PFSK-1 (cell line): ENCODE results near the gene SLAMF1.

Source experiments
- FOXP2 ChIP-seq: optimal IDR thresholded peaks from 2 replicates; pipeline ENCODE3; 2011; ENCODE audit warnings: borderline replicate concordance, control low read depth, inconsistent platforms; ENCODE audit not compliant: insufficient read depth; ENCODE audit errors: extremely low read length, extremely low read depth
- POLR2AphosphoS5 ChIP-seq: IDR thresholded peaks from 2 replicates; pipeline ENCODE4 v1.6.1; 2012; ENCODE audit warnings: low read depth, mild to moderate bottlenecking, control low read depth, low read length, moderate library complexity
- SIN3A ChIP-seq: IDR thresholded peaks from 2 replicates; pipeline ENCODE4 v1.6.1; 2012; ENCODE audit warnings: mild to moderate bottlenecking, low read length, moderate library complexity, borderline replicate concordance; ENCODE audit not compliant: insufficient read depth
- TAF1 ChIP-seq: IDR thresholded peaks from 2 replicates; pipeline ENCODE4 v1.6.1; 2012; ENCODE audit warnings: low read length, control low read depth, borderline replicate concordance; ENCODE audit not compliant: insufficient read depth
- TF ChIP-seq, protein P1 (sequence below), 2 experiments: IDR thresholded peaks; 2 replicates each; pipeline versions ENCODE4 v1.6.1 to v1.8.0; 2011 to 2012; ENCODE audit warnings: low read depth in 2 of 2, low read length in 2 of 2, control low read depth in 1 of 2, inconsistent platforms in 1 of 2, mild to moderate bottlenecking in 1 of 2, moderate library complexity in 1 of 2; ENCODE audit not compliant: insufficient read depth in 1 of 2

Gene SLAMF1

DNA sequence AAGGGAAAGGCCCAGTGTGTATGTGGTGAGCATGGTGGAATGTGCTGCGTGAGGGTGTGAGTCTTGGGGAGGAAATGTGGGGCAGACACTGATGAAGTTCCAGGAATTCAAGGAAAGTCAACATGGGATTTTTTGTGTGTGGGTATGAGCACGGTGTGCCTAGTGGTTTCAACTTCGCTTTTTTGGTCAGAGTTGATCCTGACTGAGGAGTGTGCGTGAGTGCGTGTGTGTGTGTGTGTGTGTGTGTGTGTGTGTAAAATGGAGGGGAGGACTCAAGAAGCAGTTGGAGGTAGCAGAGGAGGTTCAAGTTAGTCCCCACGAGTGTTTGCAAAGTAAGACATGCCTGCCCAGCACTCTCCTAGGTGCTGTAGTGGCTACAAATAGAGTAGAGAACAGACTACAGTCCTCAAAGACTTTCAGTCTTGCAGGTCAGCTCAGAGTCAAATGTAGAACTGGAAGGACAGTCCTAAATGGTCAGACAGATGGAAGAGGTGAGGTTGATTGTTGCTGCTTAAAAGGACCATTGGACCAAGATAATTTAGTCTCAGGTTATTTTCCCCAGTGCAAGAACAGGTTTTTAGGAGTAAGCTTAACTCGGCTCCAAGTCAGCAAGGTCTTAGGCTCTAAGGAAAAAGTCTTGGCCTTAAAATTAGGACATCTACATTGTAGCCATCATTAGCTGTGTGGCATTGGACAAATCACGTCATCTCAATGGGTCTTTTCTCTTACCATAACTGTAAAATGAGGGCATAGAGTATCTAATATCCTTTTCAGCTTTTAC, 25.0 kb downstream of the SLAMF1 start:
- TF ChIP-seq FOXP2 (no peak), POLR2AphosphoS5 (no peak), TAF1 (no peak), SIN3A (no peak)
- TF ChIP-seq, protein P1, sequence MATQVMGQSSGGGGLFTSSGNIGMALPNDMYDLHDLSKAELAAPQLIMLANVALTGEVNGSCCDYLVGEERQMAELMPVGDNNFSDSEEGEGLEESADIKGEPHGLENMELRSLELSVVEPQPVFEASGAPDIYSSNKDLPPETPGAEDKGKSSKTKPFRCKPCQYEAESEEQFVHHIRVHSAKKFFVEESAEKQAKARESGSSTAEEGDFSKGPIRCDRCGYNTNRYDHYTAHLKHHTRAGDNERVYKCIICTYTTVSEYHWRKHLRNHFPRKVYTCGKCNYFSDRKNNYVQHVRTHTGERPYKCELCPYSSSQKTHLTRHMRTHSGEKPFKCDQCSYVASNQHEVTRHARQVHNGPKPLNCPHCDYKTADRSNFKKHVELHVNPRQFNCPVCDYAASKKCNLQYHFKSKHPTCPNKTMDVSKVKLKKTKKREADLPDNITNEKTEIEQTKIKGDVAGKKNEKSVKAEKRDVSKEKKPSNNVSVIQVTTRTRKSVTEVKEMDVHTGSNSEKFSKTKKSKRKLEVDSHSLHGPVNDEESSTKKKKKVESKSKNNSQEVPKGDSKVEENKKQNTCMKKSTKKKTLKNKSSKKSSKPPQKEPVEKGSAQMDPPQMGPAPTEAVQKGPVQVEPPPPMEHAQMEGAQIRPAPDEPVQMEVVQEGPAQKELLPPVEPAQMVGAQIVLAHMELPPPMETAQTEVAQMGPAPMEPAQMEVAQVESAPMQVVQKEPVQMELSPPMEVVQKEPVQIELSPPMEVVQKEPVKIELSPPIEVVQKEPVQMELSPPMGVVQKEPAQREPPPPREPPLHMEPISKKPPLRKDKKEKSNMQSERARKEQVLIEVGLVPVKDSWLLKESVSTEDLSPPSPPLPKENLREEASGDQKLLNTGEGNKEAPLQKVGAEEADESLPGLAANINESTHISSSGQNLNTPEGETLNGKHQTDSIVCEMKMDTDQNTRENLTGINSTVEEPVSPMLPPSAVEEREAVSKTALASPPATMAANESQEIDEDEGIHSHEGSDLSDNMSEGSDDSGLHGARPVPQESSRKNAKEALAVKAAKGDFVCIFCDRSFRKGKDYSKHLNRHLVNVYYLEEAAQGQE (IDR thresholded peaks at IDR 0.05; ENCODE audit: insufficient read depth in 1 of 2, low read depth in 2 of 2, low read length in 2 of 2) = no peak

DNA sequence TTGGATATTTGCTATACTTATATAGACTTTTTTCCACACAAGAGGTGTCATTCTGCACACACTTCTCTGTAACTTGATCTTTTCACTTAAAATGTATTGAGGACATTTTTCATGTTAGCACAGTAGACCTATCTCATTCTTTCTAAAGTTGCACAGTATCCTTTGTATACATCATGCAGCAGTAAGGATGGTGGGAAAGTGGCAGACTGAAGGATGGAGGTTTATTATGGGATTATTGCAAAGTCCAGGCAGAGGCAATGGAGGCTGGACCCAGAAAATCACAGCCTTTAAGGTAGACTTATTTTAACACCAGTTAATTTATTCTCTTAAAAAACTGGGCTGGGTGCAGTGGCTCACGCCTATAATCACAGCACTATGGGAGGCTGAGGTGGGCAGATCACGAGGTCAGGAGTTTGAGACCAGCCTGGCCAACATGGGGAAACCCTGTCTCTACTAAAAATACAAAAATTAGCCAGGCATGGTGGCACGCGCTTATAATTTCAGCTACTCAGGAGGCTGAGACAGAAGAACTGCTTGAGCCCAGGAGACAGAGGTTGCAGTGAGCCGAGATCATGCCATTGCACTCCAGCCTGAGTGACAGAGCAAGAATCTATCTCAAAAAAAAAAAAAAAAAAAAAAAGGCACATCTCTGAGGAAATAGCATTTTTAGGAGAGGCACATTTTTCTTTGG, 25.8 kb downstream of the SLAMF1 start:
- TF ChIP-seq TAF1 (no peak), POLR2AphosphoS5 (no peak), SIN3A (no peak), FOXP2 (no peak)
- TF ChIP-seq, protein P1 (IDR thresholded peaks at IDR 0.05; ENCODE audit: insufficient read depth in 1 of 2, low read depth in 2 of 2, low read length in 2 of 2) = no peak

DNA sequence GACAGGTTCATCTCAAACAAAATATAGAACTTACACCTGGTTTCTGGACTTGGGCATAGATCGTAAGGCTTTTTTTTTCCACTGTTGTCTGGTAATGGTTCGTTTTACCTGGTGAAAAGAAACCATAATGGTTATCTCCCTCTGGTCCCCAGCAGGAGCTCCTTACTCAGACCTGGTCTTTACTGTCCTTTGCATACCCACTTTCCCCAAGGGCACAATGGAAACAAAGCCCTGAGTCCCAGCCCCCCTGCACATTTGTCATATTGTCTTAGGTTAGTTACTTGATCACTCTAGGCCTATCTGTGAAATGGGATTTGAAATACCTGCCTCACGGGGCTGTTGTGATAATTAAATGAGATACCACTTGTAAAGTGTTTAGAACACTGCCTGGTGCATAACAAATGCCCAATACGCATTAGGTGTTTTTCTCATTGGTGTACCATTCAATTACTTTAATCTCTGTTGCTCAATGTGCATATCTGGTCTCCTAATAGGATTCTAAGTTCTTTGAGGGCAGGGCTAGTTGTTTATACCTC, 27.0 kb downstream of the SLAMF1 start:
- no peak for TF ChIP-seq SIN3A
- no peak for TF ChIP-seq POLR2AphosphoS5
- TF ChIP-seq, protein P1 (IDR thresholded peaks at IDR 0.05; ENCODE audit: insufficient read depth in 1 of 2, low read depth in 2 of 2, low read length in 2 of 2) = no peak
- TF ChIP-seq FOXP2 = no peak
- TF ChIP-seq TAF1 = no peak

DNA sequence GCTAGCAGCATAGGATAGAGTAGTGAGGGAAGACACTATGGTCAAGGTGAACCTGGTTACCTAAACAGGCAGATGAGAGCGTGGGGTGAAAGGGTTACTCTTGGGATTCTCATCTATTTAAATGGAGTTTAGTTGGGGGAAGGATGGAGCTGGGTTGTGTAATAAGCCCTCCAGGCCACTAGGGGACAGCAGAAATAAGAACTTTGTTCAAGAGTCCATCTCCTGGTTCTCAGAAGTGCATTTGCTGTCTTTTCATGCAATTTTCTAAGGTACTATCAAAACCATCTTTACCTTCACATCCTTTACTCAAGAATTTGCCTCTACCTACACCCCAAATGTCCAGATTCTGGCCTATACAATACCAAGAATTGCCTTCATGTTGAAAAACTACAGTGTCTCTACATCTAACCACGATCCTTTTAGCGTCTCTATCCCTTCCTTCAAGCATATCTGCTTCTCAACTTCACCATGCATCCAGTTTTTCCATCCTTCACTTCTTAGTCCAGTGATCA, 28.0 kb downstream of the SLAMF1 start:
- TF ChIP-seq POLR2AphosphoS5 (no peak), FOXP2 (no peak), TAF1 (no peak), SIN3A (no peak)
- TF ChIP-seq, protein P1 (IDR thresholded peaks at IDR 0.05; ENCODE audit: insufficient read depth in 1 of 2, low read depth in 2 of 2, low read length in 2 of 2) = no peak
